HG03457 (cell line): ENCODE measurements around the gene IL36RN.
"Not testable (repeated sequence)": the region's sequence is repeated elsewhere in the genome, so short reads cannot be mapped to it uniquely, and the experiment has no call there.

ENCODE experiments used
- ATAC-seq: cut with Tn5 transposase; IDR thresholded peaks from one replicate; pipeline ENCODE4 v1.9.1; 2021; ENCODE audit warnings: moderate number of reproducible peaks; ENCODE audit not compliant: unreplicated experiment

IL36RN gene

GRCh38 chr2:113096842-113097618 is 38.0 kb downstream of the IL36RN start:
- not testable (repeated sequence) for ATAC-seq

DNA sequence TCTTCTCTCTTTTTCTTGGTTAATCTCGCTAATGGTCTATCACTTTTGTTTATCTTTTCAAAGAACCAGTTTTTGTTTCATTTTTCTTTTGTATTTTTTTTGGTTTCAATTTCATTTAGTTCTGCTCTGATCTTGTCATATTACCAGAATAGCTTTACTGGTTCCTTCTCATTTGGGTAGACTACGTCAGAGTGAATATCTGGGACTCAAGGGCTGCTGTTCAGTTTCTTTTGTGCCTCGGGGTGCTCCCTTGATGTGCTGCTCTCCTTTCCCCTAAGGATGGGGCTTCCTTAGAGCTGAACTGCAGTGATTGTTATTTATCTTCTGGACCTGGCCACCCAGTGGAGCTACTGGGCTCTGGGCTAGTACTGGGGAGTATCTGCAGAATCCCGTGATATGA is 39.0 kb downstream of the IL36RN start:
- ATAC-seq, result no peak

- no peak for ATAC-seq
Measured at GRCh38 chr2:113098532-113098931, 39.5 kb downstream of the IL36RN start.

DNA sequence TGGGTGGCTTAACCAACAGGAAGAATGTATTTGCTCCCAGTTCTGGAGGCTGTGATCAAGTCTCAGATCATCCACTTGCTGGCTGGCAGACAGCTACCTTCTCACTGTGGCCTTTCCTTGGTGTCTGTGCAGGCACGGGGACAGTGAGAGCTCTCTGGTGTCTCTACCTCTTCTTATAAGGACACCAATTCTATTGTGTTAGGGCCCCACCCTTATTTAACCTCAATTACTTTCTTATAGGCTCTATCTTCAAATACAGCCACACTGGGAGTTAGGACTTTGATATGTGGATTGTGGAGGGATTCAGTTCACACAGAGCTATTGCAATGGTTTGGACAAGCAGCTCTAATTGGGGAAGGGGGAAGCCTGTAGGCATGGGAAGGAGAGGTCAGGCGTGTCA is 43.1 kb downstream of the IL36RN start:
- no peak for ATAC-seq

GRCh38 chr2:113103277-113103676 is 44.3 kb downstream of the IL36RN start:
- no peak for ATAC-seq

GRCh38 chr2:113104054-113104611 is 45.1 kb downstream of the IL36RN start:
- ATAC-seq, result no peak

GRCh38 chr2:113105047-113105785 is 46.2 kb downstream of the IL36RN start:
- ATAC-seq, result no peak

DNA sequence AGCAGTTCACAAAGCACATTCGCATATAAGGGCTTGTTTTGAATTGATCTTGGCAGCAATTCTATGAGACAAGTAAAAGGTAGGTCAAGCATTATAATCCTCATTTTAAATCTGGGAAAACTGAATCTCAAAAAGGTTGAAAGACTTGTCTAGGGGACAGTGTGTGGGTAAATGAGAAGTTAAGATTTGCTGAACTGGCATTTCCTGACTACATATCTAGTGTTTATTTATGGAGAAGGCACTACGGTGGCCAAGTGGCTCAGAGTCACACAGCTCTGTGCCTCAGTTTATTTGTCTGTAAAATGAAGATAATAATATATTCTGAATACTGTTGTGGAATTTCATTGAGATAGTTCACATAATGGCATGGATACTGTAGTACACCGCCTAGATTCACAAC is 52.1 kb downstream of the IL36RN start:
- no peak for ATAC-seq

DNA sequence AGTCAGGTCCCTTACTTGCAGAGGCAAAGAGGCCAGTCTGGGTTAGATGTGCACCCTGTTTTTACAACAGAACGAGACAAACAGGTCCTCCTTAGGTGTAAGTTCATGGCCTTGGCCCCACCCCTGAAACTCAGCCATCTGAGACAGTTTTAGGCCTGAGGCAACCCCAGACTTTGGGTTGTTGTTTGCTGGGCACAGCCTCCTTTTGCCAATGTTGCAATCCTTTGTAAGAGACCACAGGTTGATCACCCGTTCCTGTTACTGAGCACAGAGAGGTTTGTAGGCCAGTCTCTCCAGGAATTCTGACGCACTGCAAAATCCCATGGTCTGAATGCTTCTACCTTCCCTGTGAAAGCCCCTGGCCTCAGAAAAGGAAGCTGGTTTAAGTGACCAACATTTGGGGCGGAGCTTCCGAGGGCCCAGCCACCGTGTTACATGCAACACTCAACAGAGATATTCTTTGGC is 52.9 kb downstream of the IL36RN start:
- ATAC-seq, result no peak

GRCh38 chr2:113112441-113112840 is 53.4 kb downstream of the IL36RN start:
- no peak for ATAC-seq

GRCh38 chr2:113112871-113113270 is 53.9 kb downstream of the IL36RN start:
- no peak for ATAC-seq

GRCh38 chr2:113113807-113114206 is 54.8 kb downstream of the IL36RN start:
- no peak for ATAC-seq
